ENCODE data around the gene CRYBG1. TPM values are rescaled to one million over a fixed set of nuclear protein-coding genes. Genes with fewer than 3 reads are reported as not detected.

The CRYBG1 gene
- total RNA-seq, 4 donors from 2014 or later = 14.9 to 36.9 (median 20.7) TPM

GRCh38 chr6:106458021-106458986 is 97.8 kb downstream of the CRYBG1 start:
- no peak for TF ChIP-seq CTCF (IDR thresholded peaks at IDR 0.05)
- no peak for ATAC-seq (ENCODE audit: low FRiP score)
- DNase-seq (ENCODE audit: low spot score) = no peak

GRCh38 chr6:106460481-106460880 is 100.0 kb downstream of the CRYBG1 start:
- no peak for DNase-seq (ENCODE audit: low spot score)
- no peak for TF ChIP-seq CTCF (IDR thresholded peaks at IDR 0.05)
- ATAC-seq (ENCODE audit: low FRiP score) = no peak

GRCh38 chr6:106461084-106461483 is 100.6 kb downstream of the CRYBG1 start:
- ATAC-seq (ENCODE audit: low FRiP score) (no peak), DNase-seq (ENCODE audit: low spot score) (no peak)
- no peak for TF ChIP-seq CTCF (IDR thresholded peaks at IDR 0.05)

DNA sequence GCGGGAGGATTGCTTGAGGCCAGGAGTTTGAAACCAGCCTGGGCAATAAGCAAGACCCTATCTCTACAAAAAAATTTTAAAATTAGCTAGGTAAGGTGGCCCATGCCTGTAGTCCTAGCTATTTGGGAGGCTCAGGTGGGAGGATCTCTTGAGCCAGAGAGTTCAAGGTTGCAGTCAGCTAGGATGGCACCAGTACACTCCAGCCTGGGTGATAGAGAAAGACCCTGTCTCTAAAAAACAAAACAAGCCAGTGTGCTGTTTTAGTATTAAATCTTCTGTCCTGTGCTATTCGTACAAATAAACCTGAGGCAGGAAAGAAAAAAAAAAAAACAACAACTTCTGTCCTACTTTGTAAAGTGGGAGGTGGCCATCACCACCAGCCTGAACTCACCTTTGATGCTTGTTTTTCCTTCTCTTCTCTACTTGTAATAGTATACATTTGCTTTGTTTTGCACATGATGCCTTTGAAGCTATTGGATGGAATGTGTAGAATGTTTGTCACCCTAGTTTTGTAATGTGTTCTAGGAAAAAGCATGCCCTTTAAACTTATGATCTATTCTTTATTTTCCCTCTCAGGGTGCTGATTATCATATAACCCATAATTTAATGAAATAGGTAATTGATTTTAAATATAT is 102.5 kb downstream of the CRYBG1 start:
- ATAC-seq (ENCODE audit: low FRiP score) (no peak), DNase-seq (ENCODE audit: low spot score) (no peak)
- no peak for TF ChIP-seq CTCF (IDR thresholded peaks at IDR 0.05)

DNA sequence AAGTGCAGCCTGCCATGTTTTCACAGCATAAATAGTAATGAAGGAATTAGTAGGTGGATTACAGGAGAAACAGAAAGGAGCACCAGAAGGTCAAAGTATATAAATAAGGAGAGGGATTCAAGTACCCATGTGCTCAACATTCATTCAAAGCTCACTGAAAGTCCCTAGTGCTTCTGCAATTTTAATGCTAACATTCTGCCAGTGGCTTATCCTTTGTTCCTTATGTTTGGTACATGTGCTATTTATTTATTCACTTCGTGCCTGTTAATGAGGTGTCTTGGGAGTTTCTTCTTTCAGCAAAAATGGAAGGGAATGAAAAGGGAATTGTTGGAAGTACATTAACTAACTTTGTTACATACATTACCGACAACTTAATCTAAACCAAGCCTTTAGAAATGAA is 105.7 kb downstream of the CRYBG1 start:
- no peak for TF ChIP-seq CTCF (IDR thresholded peaks at IDR 0.05)
- DNase-seq (ENCODE audit: low spot score) = no peak
- ATAC-seq (ENCODE audit: low FRiP score) = no peak

GRCh38 chr6:106468935-106469334 is 108.4 kb downstream of the CRYBG1 start:
- TF ChIP-seq CTCF (IDR thresholded peaks at IDR 0.05) = no peak
- ATAC-seq (ENCODE audit: low FRiP score) = no peak
- no peak for DNase-seq (ENCODE audit: low spot score)

All from omental fat pad (tissue), 4 donors.